Activated B cell treated with CpG ODN at 0.5 μM for 24 hours (primary cell): Measurements from ENCODE around the gene EEF2. TPM values are rescaled to one million over a fixed set of nuclear protein-coding genes. Genes with fewer than 3 reads are reported as not detected.

Experiments
- ATAC-seq: fragments of 200-7000 bp; cut with Tn5 transposase; one replicate; pipeline ENCODE4 v1.10.0; 2021; ENCODE audit warnings: low read depth, mild to moderate bottlenecking, moderate library complexity
- CTCF ChIA-PET: fragments of 350-600 bp; sonication (Branson Sonifier 250); formaldehyde crosslinking; loops from one replicate; lab custom pipeline; 2021; ENCODE audit warnings: antibody characterized with exemption; lab: Charles Lee
- POLR2A ChIA-PET: fragments of 350-600 bp; sonication (Branson Sonifier 250); formaldehyde crosslinking; loops from one replicate; lab custom pipeline; 2021; ENCODE audit warnings: antibody characterized with exemption; lab: Charles Lee
- DNase-seq: peaks from one replicate; pipeline ENCODE4 v3.0.0; 2022
- H3K27ac Mint-ChIP-seq: one replicate; pipeline ENCODE4 v1.8.0; 2020; ENCODE audit warnings: mixed read lengths
- H3K27me3 Mint-ChIP-seq: one replicate; pipeline ENCODE4 v1.8.0; 2021; ENCODE audit warnings: mixed read lengths
- H3K36me3 Mint-ChIP-seq: one replicate; pipeline ENCODE4 v1.8.0; 2021; ENCODE audit warnings: low read depth, mixed read lengths
- H3K4me1 Mint-ChIP-seq: one replicate; pipeline ENCODE4 v1.8.0; 2021; ENCODE audit warnings: mixed read lengths
- H3K4me3 Mint-ChIP-seq: one replicate; pipeline ENCODE4 v1.8.0; 2020; ENCODE audit warnings: mild to moderate bottlenecking, mixed read lengths
- H3K9me3 Mint-ChIP-seq: one replicate; pipeline ENCODE4 v1.8.0; 2020; ENCODE audit warnings: mixed read lengths
- CTCF ChIP-seq: fragments of 200-600 bp; IDR thresholded peaks from one replicate; pipeline ENCODE4 v1.8.0; 2022; ENCODE audit warnings: antibody characterized with exemption, mild to moderate bottlenecking
- intact Hi-C: fragments of 100-400 bp; cut with micrococcal nuclease; formaldehyde crosslinking; loops from one replicate; pipeline ENCODE4 v1.15.1; 2024
- total RNA-seq: library from RNA; stranded (reverse); gene quantifications from 2 replicates; pipeline ENCODE4 v1.2.3, GENCODE V29; 2022

EEF2 gene
- total RNA-seq, 1 donor from 2014 or later: 2,958 TPM

GRCh38 chr19:4018140-4018613 is 32.9 kb upstream of the EEF2 start:
- H3K4me3 Mint-ChIP-seq: no peak overlapping the region
- no peak for TF ChIP-seq CTCF

GRCh38 chr19:4016903-4017638 is 31.8 kb upstream of the EEF2 start:
- Mint-ChIP-seq H3K4me1 (peaks cover 16% of the 10 kb centered on the region), H3K36me3 (peaks cover 43% of the 10 kb centered on the region), H3K4me3 (no peak overlapping the region), H3K9me3 (no peaks in the 10 kb centered on the region), H3K27me3 (no peaks in the 10 kb centered on the region), H3K27ac (no peak overlapping the region)
- TF ChIP-seq CTCF: no peak
- DNase-seq (no peak), ATAC-seq (no peak)
- CTCF ChIA-PET: no interaction called here
- intact Hi-C loops: no loop called here
- POLR2A ChIA-PET: interaction anchor here (0.6 kb wide), 1 partner anchor 42 kb away, joined by 4 read pairs; no protein-coding TSS in a partner anchor

More at GRCh38 chr19:4018140-4018613, 32.9 kb upstream of the EEF2 start:
- no peaks in the 10 kb centered on the region for H3K27me3 Mint-ChIP-seq
- POLR2A ChIA-PET: no interaction called here
- intact Hi-C loops: no loop called here
- peaks cover 35% of the 10 kb centered on the region for H3K36me3 Mint-ChIP-seq
- ATAC-seq: no peak
- H3K4me1 Mint-ChIP-seq: peaks cover 10% of the 10 kb centered on the region
- CTCF ChIA-PET: no interaction called here
- H3K27ac Mint-ChIP-seq: no peak overlapping the region
- no peak for DNase-seq
- no peaks in the 10 kb centered on the region for H3K9me3 Mint-ChIP-seq

GRCh38 chr19:4016486-4016885 is 31.2 kb upstream of the EEF2 start:
- Mint-ChIP-seq H3K4me1 (peaks cover 15% of the 10 kb centered on the region), H3K9me3 (no peaks in the 10 kb centered on the region), H3K4me3 (no peak overlapping the region), H3K27me3 (no peaks in the 10 kb centered on the region), H3K36me3 (peaks cover 41% of the 10 kb centered on the region), H3K27ac (no peak overlapping the region)
- ChIA-PET CTCF (no interaction called here), POLR2A (no interaction called here)
- TF ChIP-seq CTCF: no peak
- intact Hi-C loops: no loop called here
- DNase-seq: no peak
- no peak for ATAC-seq

- H3K9me3 Mint-ChIP-seq: no peaks in the 10 kb centered on the region
- no peak for DNase-seq
- no peak for TF ChIP-seq CTCF
- POLR2A ChIA-PET: interaction anchor here (0.5 kb wide), 1 partner anchor 205 kb away, joined by 3 read pairs; no protein-coding TSS in a partner anchor
- H3K27me3 Mint-ChIP-seq: no peaks in the 10 kb centered on the region
- H3K36me3 Mint-ChIP-seq: peaks cover 42% of the 10 kb centered on the region
- peaks cover 21% of the 10 kb centered on the region for H3K4me1 Mint-ChIP-seq
- no peak for ATAC-seq
- H3K27ac Mint-ChIP-seq: no peak overlapping the region
- intact Hi-C loops: no loop called here
- CTCF ChIA-PET: no interaction called here
- H3K4me3 Mint-ChIP-seq: no peak overlapping the region
Observed at GRCh38 chr19:4015705-4016402, 30.6 kb upstream of the EEF2 start.
